ENCODE results near the gene MYCT1. TPM values are rescaled to one million over a fixed set of nuclear protein-coding genes. Genes with fewer than 3 reads are reported as not detected.

MYCT1 gene
- total RNA-seq, 1 experiment from 2014 or later = 0.17 TPM

DNA sequence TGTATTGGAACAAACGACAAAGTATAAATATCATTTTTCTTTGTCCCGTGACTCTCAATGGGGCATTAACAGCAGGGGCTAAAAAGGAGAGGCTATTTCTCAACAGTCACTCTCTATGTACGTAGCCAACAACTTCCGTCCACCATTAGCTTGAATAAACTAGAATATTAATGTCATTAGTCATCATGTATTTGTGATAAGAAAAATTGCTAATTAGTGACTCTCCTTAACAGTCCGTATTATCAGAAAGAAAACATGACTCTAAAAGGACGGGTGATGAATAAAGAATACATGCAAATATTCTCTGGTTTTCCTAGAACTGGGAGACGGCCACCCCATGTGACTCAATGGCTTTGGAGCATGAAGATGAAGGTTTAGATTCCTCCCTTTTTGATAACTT, 71.5 kb downstream of the MYCT1 start:
- no peak for TF ChIP-seq CTCF (conservative IDR thresholded peaks at IDR 0.05)
- H3K27ac ChIP-seq (ENCODE audit: insufficient read length, low read depth, low read length) = no peak overlapping the region
- no peak overlapping the region for H2BK5ac ChIP-seq (ENCODE audit: insufficient read length, low read length)
- H3K27me3 ChIP-seq (ENCODE audit: insufficient read depth, low read length) = no peaks in the 10 kb centered on the region
- no peaks in the 10 kb centered on the region for H3K9me3 Mint-ChIP-seq
- no peak overlapping the region for H2BK120ac ChIP-seq (ENCODE audit: low read depth, low read length, poor library complexity, severe bottlenecking)
- no peak overlapping the region for H3K23ac ChIP-seq (ENCODE audit: insufficient read length, low read depth, low read length)
- H3K4me3 Mint-ChIP-seq = no peak overlapping the region
- no peaks in the 10 kb centered on the region for H3K79me2 ChIP-seq (ENCODE audit: insufficient read depth, low read length)
- no peak overlapping the region for H3K18ac ChIP-seq (ENCODE audit: insufficient read length, low read depth, low read length)
- no peaks in the 10 kb centered on the region for H3K27me3 Mint-ChIP-seq (ENCODE audit: low read depth)
- no peaks in the 10 kb centered on the region for H3K36me3 Mint-ChIP-seq (ENCODE audit: insufficient read depth in 1 of 3, low read depth in 3 of 3)
- no peak overlapping the region for H4K8ac ChIP-seq (replicated peaks; ENCODE audit: insufficient read length, low read depth, low read length)
- DNase-seq = no peak
- no peak overlapping the region for H2BK20ac ChIP-seq (ENCODE audit: low read depth, low read length, poor library complexity, severe bottlenecking)
- H3K79me1 ChIP-seq (ENCODE audit: insufficient read depth, low read depth, low read length, poor library complexity, severe bottlenecking) = no peaks in the 10 kb centered on the region
- H2AFZ ChIP-seq (ENCODE audit: low read length) = no peak overlapping the region
- no peak overlapping the region for H3K4ac ChIP-seq (ENCODE audit: low read depth, low read length)
- no peaks in the 10 kb centered on the region for H4K20me1 ChIP-seq (ENCODE audit: control insufficient read depth, insufficient read depth, insufficient read length)
- H3K4me1 ChIP-seq (ENCODE audit: insufficient read depth, low read length) = no peaks in the 10 kb centered on the region
- no CpG with 5 or more reads among the region's 7 CpGs for WGBS (ENCODE audit: extremely low coverage, insufficient read length, low lambda C conversion rate)
- no peak overlapping the region for H3K56ac ChIP-seq (ENCODE audit: insufficient read length, low read depth, low read length)
- H3K23me2 ChIP-seq (ENCODE audit: insufficient read length, low read depth, low read length, poor library complexity, severe bottlenecking) = no peaks in the 10 kb centered on the region
- H4K91ac ChIP-seq (ENCODE audit: insufficient read length, low read depth, low read length) = no peak overlapping the region
- no peak overlapping the region for H2AK5ac ChIP-seq (ENCODE audit: insufficient read length, low read length)
- no peak overlapping the region for H3K9ac ChIP-seq (ENCODE audit: extremely low read depth, insufficient read length, low read length)
- H3K14ac ChIP-seq (ENCODE audit: insufficient read depth, low read length) = no peak overlapping the region
- H3K4me2 ChIP-seq (ENCODE audit: insufficient read depth, insufficient read length, low read length) = no peak overlapping the region
- H3K27ac Mint-ChIP-seq = no peak overlapping the region
- no peak overlapping the region for H2BK12ac ChIP-seq (ENCODE audit: insufficient read length, low read depth, low read length)
- no peak overlapping the region for H2BK15ac ChIP-seq (ENCODE audit: low read depth, low read length)
- no peaks in the 10 kb centered on the region for H3K4me1 Mint-ChIP-seq
- no peak overlapping the region for H3T11ph ChIP-seq (ENCODE audit: low read length)
- H3K9me3 ChIP-seq (ENCODE audit: control insufficient read depth, low read depth, low read length) = no peaks in the 10 kb centered on the region
- no peak overlapping the region for H4K5ac ChIP-seq (ENCODE audit: insufficient read length, low read depth, low read length)
